ENCODE results near the gene METAP1.
"Not testable (repeated sequence)": the region's sequence is repeated elsewhere in the genome, so short reads cannot be mapped to it uniquely, and the experiment has no call there.

METAP1 gene

GRCh38 chr4:99080869-99081268, 85.3 kb downstream of the METAP1 start:
- DNase-seq; intact Hi-C loops (cut with DNase I): not testable (repeated sequence)

GRCh38 chr4:99082192-99082591, 86.7 kb downstream of the METAP1 start:
- intact Hi-C loops (cut with DNase I), result no loop called here
- DNase-seq, result no peak

GRCh38 chr4:99084595-99084994, 89.1 kb downstream of the METAP1 start:
- intact Hi-C loops (cut with DNase I), result no loop called here
- DNase-seq, result no peak

GRCh38 chr4:99088023-99088449, 92.5 kb downstream of the METAP1 start:
- intact Hi-C loops (cut with DNase I), result no loop called here
- DNase-seq, result peak in 39 of 42 donors; percentile 10 to 76 (median 46)

GRCh38 chr4:99088481-99089365, 93.2 kb downstream of the METAP1 start, which contains the start of gene ADH5:
Gene ADH5 (minus strand): TSS chr4:99088788. CDS start chr4:99088700, 88 bp downstream.
- DNase-seq, result peak; percentile 70 to 94 (median 88)
- intact Hi-C loops (cut with DNase I), result no loop called here

- intact Hi-C loops (cut with DNase I), result no loop called here
- DNase-seq, result no peak
Observed at GRCh38 chr4:99090481-99091215, 95.1 kb downstream of the METAP1 start.

- DNase-seq, result no peak
- intact Hi-C loops (cut with DNase I), result no loop called here
Observed at GRCh38 chr4:99091216-99091575, 95.7 kb downstream of the METAP1 start.

GRCh38 chr4:99091841-99092240, 96.3 kb downstream of the METAP1 start:
- intact Hi-C loops (cut with DNase I); DNase-seq: not testable (repeated sequence)

- intact Hi-C loops (cut with DNase I), result no loop called here
- no peak for DNase-seq
Observed at GRCh38 chr4:99099311-99099710, 103.8 kb downstream of the METAP1 start.

GRCh38 chr4:99099814-99100213, 104.3 kb downstream of the METAP1 start:
- intact Hi-C loops (cut with DNase I), result not testable (repeated sequence)

GRCh38 chr4:99100876-99101275, 105.4 kb downstream of the METAP1 start:
- no peak for DNase-seq
- intact Hi-C loops (cut with DNase I), result no loop called here

More at GRCh38 chr4:99099814-99100213, 104.3 kb downstream of the METAP1 start:
- DNase-seq, result not testable (repeated sequence)

- no peak for DNase-seq
- intact Hi-C loops (cut with DNase I), result no loop called here
Observed at GRCh38 chr4:99102634-99103033, 107.1 kb downstream of the METAP1 start.

GRCh38 chr4:99103166-99103565, 107.6 kb downstream of the METAP1 start:
- DNase-seq, result no peak
- intact Hi-C loops (cut with DNase I), result no loop called here

GRCh38 chr4:99104153-99104552, 108.6 kb downstream of the METAP1 start:
- DNase-seq, result no peak
- intact Hi-C loops (cut with DNase I), result no loop called here

GRCh38 chr4:99109286-99109685, 113.8 kb downstream of the METAP1 start:
- DNase-seq; intact Hi-C loops (cut with DNase I): not testable (repeated sequence)
